Pulmonary artery endothelial cell (primary cell): ENCODE results near the gene PSD2. TPM values are rescaled to one million over a fixed set of nuclear protein-coding genes. Genes with fewer than 3 reads are reported as not detected.
"Not testable (repeated sequence)": the region's sequence is repeated elsewhere in the genome, so short reads cannot be mapped to it uniquely, and the experiment has no call there.

ENCODE experiments used
- DNase-seq: peaks from one replicate; pipeline ENCODE4 v3.0.0-alpha.2; 2011; ENCODE audit warnings: low read depth, low spot score
- total RNA-seq: library from RNA; depleted of rRNA; stranded (reverse); fragments of >200 nt; gene quantifications from 2 replicates; pipeline ENCODE4 v1.2.3, GENCODE V29; 2014

PSD2 gene
- total RNA-seq, 1 donor from 2014 or later: under 0.01 TPM

- DNase-seq: no peak
Measured at GRCh38 chr5:139789116-139789844, 6.3 kb upstream of the PSD2 start.

- DNase-seq: no peak
Measured at GRCh38 chr5:139789845-139790189, 5.8 kb upstream of the PSD2 start.

- DNase-seq: no peak
Measured at GRCh38 chr5:139792218-139792617, 3.4 kb upstream of the PSD2 start.

- not testable (repeated sequence) for DNase-seq
Measured at GRCh38 chr5:139792655-139793054, 3.0 kb upstream of the PSD2 start.

GRCh38 chr5:139794067-139794846 is 1.4 kb upstream of the PSD2 start:
- DNase-seq: no peak

GRCh38 chr5:139796061-139796806 is 626 bp downstream of the PSD2 start:
- no peak for DNase-seq

GRCh38 chr5:139797335-139797734 is 1.7 kb downstream of the PSD2 start:
- DNase-seq: no peak

- no peak for DNase-seq
Measured at GRCh38 chr5:139797856-139798510, 2.4 kb downstream of the PSD2 start.

- DNase-seq: no peak
Measured at GRCh38 chr5:139798883-139799282, 3.3 kb downstream of the PSD2 start.

GRCh38 chr5:139799359-139799758 is 3.8 kb downstream of the PSD2 start:
- no peak for DNase-seq

- DNase-seq: no peak
Measured at GRCh38 chr5:139803978-139804377, 8.4 kb downstream of the PSD2 start.

- DNase-seq: no peak
Measured at GRCh38 chr5:139804800-139805397, 9.3 kb downstream of the PSD2 start.

- DNase-seq: no peak
Measured at GRCh38 chr5:139805545-139805944, 9.9 kb downstream of the PSD2 start.

GRCh38 chr5:139806111-139806510 is 10.5 kb downstream of the PSD2 start:
- DNase-seq: no peak

GRCh38 chr5:139806726-139807646 is 11.4 kb downstream of the PSD2 start:
- DNase-seq: no peak

- DNase-seq: no peak
Measured at GRCh38 chr5:139807647-139808030, 12.0 kb downstream of the PSD2 start.

- DNase-seq: no peak
Measured at GRCh38 chr5:139808481-139809330, 13.1 kb downstream of the PSD2 start.

- DNase-seq: no peak
Measured at GRCh38 chr5:139809331-139809810, 13.8 kb downstream of the PSD2 start.
